Neural cell (in vitro differentiated cells): ENCODE data around the gene POLR2B. TPM values are rescaled to one million over a fixed set of nuclear protein-coding genes. Genes with fewer than 3 reads are reported as not detected.

ENCODE experiments used
- H2AFZ ChIP-seq: fragments of 200-600, 300-800 bp; sonication (generic), shearing (Covaris generic); 2 replicates; pipeline ENCODE4 v1.6.0; 2014; ENCODE audit warnings: low read depth, mild to moderate bottlenecking, antibody characterized with exemption, low read length, moderate library complexity
- H3F3A ChIP-seq: fragments of 200-600 bp; shearing (Covaris generic); 2 replicates; pipeline ENCODE4 v1.6.1; 2016; ENCODE audit warnings: mild to moderate bottlenecking, moderate library complexity, mixed read lengths, antibody characterized with exemption, low read length; ENCODE audit not compliant: insufficient read depth, poor library complexity, severe bottlenecking
- H3K27ac ChIP-seq: fragments of 200-600, 300-800 bp; sonication (generic), shearing (Covaris generic); 2 replicates; pipeline ENCODE4 v1.5.1; 2014; ENCODE audit warnings: mild to moderate bottlenecking, low read length, moderate library complexity
- H3K27me3 ChIP-seq: fragments of 300-800, 200-600 bp; sonication (generic), shearing (Covaris generic); 2 replicates; pipeline ENCODE4 v1.6.0; 2014; ENCODE audit warnings: mild to moderate bottlenecking, low read depth, low read length, moderate library complexity; ENCODE audit not compliant: insufficient read depth
- H3K36me3 ChIP-seq: fragments of 300-800, 200-600 bp; sonication (generic), shearing (Covaris generic); 2 replicates; pipeline ENCODE4 v1.5.1; 2014; ENCODE audit warnings: mild to moderate bottlenecking, antibody characterized with exemption, low read length, moderate library complexity; ENCODE audit not compliant: insufficient read depth
- H3K4me2 ChIP-seq: fragments of 300-800, 200-600 bp; sonication (generic), shearing (Covaris generic); 2 replicates; pipeline ENCODE4 v1.6.0; 2014; ENCODE audit warnings: mild to moderate bottlenecking, low read length
- H3K4me3 ChIP-seq: fragments of 300-800, 200-600 bp; sonication (generic), shearing (Covaris generic); 2 replicates; pipeline ENCODE4 v1.5.1; 2014; ENCODE audit warnings: mild to moderate bottlenecking, low read length, moderate library complexity
- H3K79me2 ChIP-seq: fragments of 200-600 bp; shearing (Covaris generic); replicated peaks from 2 replicates; pipeline ENCODE4 v1.6.0; 2014; ENCODE audit warnings: mild to moderate bottlenecking, low read length, moderate library complexity; ENCODE audit not compliant: insufficient read depth
- H3K9ac ChIP-seq: fragments of 300-800, 200-600 bp; sonication (generic), shearing (Covaris generic); 2 replicates; pipeline ENCODE4 v1.6.1; 2016; ENCODE audit warnings: mild to moderate bottlenecking, low read length, mixed read lengths
- H3K9me2 ChIP-seq: fragments of 200-600 bp; shearing (Covaris generic); 2 replicates; pipeline ENCODE4 v1.6.1; 2016; ENCODE audit warnings: mild to moderate bottlenecking, low read length, mixed read lengths; ENCODE audit not compliant: insufficient read depth
- H3K9me3 ChIP-seq: fragments of 200-600, 300-800 bp; sonication (generic), shearing (Covaris generic); 2 replicates; pipeline ENCODE4 v1.6.1; 2016; ENCODE audit warnings: mild to moderate bottlenecking, mixed run types, low read length, moderate library complexity, mixed read lengths
- H4K20me1 ChIP-seq: fragments of 200-600 bp; shearing (Covaris generic); 2 replicates; pipeline ENCODE4 v1.6.1; 2016; ENCODE audit warnings: mild to moderate bottlenecking, mixed run types; ENCODE audit not compliant: insufficient read depth
- EP300 ChIP-seq: fragments of 450-650 bp; conservative IDR thresholded peaks from 2 replicates; pipeline ENCODE4 v1.6.1; 2014; ENCODE audit warnings: antibody characterized with exemption, mild to moderate bottlenecking, moderate library complexity; ENCODE audit not compliant: poor library complexity, severe bottlenecking
- EZH2 ChIP-seq: fragments of 200-600, 300-800 bp; shearing (Covaris generic), sonication (generic); IDR thresholded peaks from 2 replicates; pipeline ENCODE4 v1.6.1; 2014; ENCODE audit warnings: antibody characterized with exemption, low read length, borderline replicate concordance, mild to moderate bottlenecking; ENCODE audit not compliant: insufficient read depth, poor library complexity, severe bottlenecking
- MXI1 ChIP-seq: fragments of 450-650 bp; conservative IDR thresholded peaks from 2 replicates; pipeline ENCODE4 v1.6.1; 2014; ENCODE audit warnings: antibody characterized with exemption, mild to moderate bottlenecking; ENCODE audit not compliant: poor library complexity, severe bottlenecking
- POLR2AphosphoS5 ChIP-seq: IDR thresholded peaks from 2 replicates; pipeline ENCODE4 v1.6.1; 2012
- RAD21 ChIP-seq: fragments of 450-650 bp; conservative IDR thresholded peaks from 2 replicates; pipeline ENCODE4 v1.6.1; 2014; ENCODE audit warnings: antibody characterized with exemption, mild to moderate bottlenecking, moderate library complexity
- SMC3 ChIP-seq: fragments of 450-650 bp; conservative IDR thresholded peaks from 2 replicates; pipeline ENCODE4 v1.6.1; 2014; ENCODE audit warnings: antibody characterized with exemption, mild to moderate bottlenecking, moderate library complexity; ENCODE audit not compliant: poor library complexity
- TAF1 ChIP-seq: IDR thresholded peaks from 2 replicates; pipeline ENCODE4 v1.6.1; 2012; ENCODE audit warnings: low read depth
- polyA plus RNA-seq: library from polyadenylated mRNA; depleted of rRNA; stranded (reverse); fragments of >200 nt; gene quantifications from 2 replicates; pipeline ENCODE4 v1.2.3, GENCODE V29; 2014
- TF ChIP-seq, protein P1 (sequence below): fragments of 450-650 bp; IDR thresholded peaks from 2 replicates; pipeline ENCODE4 v1.5.1; 2014; ENCODE audit warnings: antibody characterized with exemption, mild to moderate bottlenecking, moderate library complexity; ENCODE audit not compliant: poor library complexity, severe bottlenecking
- TF ChIP-seq, protein P2 (sequence below): IDR thresholded peaks from 2 replicates; pipeline ENCODE4 v1.6.1; 2012; ENCODE audit warnings: borderline replicate concordance

POLR2B gene
- polyA plus RNA-seq, 1 donor from 2014 or later: 300 TPM

DNA sequence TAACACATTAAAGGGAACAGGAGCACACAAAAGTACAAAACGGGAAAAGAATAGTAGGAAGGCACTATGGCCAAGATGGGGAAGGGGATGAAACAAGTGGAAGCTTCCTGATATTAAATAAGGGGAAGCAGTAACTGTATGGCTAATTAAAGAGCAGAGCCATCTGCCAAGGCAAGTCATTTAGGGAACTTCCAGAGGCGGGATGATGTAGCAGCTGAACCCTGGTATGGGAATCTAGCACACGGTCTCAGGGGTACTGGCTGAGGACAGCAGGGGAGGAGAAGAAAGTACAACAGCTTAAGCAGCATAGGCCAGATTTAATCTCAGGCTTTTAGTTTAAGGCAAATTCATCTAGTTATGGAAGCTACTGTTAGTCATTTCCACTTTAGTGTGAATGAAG, 72.4 kb downstream of the POLR2B start:
- Histone ChIP-seq H3K4me2 (no peak overlapping the region), H3K36me3 (no peaks in the 10 kb centered on the region), H3K9me3 (no peaks in the 10 kb centered on the region), H3K9ac (no peak overlapping the region), H3K79me2 (no peaks in the 10 kb centered on the region), H3F3A (no peaks in the 10 kb centered on the region), H3K27me3 (no peaks in the 10 kb centered on the region), H3K9me2 (no peaks in the 10 kb centered on the region), H2AFZ (no peak overlapping the region), H3K4me3 (no peak overlapping the region), H3K27ac (no peak overlapping the region), H4K20me1 (no peaks in the 10 kb centered on the region)
- no peak for TF ChIP-seq POLR2AphosphoS5
- no peak for TF ChIP-seq SMC3
- TF ChIP-seq EZH2: no peak
- no peak for TF ChIP-seq TAF1
- no peak for TF ChIP-seq RAD21
- TF ChIP-seq, protein P1, sequence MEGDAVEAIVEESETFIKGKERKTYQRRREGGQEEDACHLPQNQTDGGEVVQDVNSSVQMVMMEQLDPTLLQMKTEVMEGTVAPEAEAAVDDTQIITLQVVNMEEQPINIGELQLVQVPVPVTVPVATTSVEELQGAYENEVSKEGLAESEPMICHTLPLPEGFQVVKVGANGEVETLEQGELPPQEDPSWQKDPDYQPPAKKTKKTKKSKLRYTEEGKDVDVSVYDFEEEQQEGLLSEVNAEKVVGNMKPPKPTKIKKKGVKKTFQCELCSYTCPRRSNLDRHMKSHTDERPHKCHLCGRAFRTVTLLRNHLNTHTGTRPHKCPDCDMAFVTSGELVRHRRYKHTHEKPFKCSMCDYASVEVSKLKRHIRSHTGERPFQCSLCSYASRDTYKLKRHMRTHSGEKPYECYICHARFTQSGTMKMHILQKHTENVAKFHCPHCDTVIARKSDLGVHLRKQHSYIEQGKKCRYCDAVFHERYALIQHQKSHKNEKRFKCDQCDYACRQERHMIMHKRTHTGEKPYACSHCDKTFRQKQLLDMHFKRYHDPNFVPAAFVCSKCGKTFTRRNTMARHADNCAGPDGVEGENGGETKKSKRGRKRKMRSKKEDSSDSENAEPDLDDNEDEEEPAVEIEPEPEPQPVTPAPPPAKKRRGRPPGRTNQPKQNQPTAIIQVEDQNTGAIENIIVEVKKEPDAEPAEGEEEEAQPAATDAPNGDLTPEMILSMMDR: no peak
- TF ChIP-seq MXI1: no peak
- TF ChIP-seq, protein P2, sequence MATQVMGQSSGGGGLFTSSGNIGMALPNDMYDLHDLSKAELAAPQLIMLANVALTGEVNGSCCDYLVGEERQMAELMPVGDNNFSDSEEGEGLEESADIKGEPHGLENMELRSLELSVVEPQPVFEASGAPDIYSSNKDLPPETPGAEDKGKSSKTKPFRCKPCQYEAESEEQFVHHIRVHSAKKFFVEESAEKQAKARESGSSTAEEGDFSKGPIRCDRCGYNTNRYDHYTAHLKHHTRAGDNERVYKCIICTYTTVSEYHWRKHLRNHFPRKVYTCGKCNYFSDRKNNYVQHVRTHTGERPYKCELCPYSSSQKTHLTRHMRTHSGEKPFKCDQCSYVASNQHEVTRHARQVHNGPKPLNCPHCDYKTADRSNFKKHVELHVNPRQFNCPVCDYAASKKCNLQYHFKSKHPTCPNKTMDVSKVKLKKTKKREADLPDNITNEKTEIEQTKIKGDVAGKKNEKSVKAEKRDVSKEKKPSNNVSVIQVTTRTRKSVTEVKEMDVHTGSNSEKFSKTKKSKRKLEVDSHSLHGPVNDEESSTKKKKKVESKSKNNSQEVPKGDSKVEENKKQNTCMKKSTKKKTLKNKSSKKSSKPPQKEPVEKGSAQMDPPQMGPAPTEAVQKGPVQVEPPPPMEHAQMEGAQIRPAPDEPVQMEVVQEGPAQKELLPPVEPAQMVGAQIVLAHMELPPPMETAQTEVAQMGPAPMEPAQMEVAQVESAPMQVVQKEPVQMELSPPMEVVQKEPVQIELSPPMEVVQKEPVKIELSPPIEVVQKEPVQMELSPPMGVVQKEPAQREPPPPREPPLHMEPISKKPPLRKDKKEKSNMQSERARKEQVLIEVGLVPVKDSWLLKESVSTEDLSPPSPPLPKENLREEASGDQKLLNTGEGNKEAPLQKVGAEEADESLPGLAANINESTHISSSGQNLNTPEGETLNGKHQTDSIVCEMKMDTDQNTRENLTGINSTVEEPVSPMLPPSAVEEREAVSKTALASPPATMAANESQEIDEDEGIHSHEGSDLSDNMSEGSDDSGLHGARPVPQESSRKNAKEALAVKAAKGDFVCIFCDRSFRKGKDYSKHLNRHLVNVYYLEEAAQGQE: no peak
- TF ChIP-seq EP300: no peak

DNA sequence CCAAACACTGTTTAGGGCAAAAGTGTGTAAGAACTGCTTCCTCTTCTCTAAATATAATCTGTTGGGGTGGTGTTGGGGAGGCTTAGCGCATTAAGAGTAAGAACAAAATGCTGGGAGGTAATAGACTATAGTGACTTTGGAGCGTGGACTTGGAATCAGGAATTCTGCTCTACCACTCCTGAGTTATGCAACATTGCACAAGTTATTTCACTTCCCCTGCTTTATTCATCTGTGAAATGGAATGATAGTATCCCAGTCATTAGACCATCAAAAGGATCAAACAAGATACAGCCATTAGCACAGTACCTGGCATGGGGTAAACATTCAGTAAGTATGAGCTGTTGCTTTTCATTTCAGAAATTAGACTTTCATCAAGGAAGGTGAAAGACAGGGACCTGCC, 72.8 kb downstream of the POLR2B start:
- Histone ChIP-seq H3F3A (no peaks in the 10 kb centered on the region), H4K20me1 (no peaks in the 10 kb centered on the region), H3K4me2 (no peak overlapping the region), H3K27me3 (no peaks in the 10 kb centered on the region), H3K27ac (no peak overlapping the region), H3K9ac (no peak overlapping the region), H3K79me2 (no peaks in the 10 kb centered on the region), H3K9me2 (no peaks in the 10 kb centered on the region), H3K36me3 (no peaks in the 10 kb centered on the region), H3K9me3 (no peaks in the 10 kb centered on the region), H3K4me3 (no peak overlapping the region), H2AFZ (no peak overlapping the region)
- no peak for TF ChIP-seq EP300
- no peak for TF ChIP-seq TAF1
- TF ChIP-seq SMC3: no peak
- TF ChIP-seq, protein P2: no peak
- TF ChIP-seq, protein P1: no peak
- no peak for TF ChIP-seq MXI1
- TF ChIP-seq EZH2: no peak
- no peak for TF ChIP-seq POLR2AphosphoS5
- no peak for TF ChIP-seq RAD21
